Loucy (cell line): ENCODE data around the gene VAPB.

ENCODE experiments used
- CTCF ChIP-seq: fragments of 200-600 bp; sonication (generic); conservative IDR thresholded peaks from 2 replicates; pipeline ENCODE4 v1.5.1; 2014; ENCODE audit warnings: mild to moderate bottlenecking, antibody characterized with exemption, low read length
- EZH2phosphoT487 ChIP-seq: fragments of 200-600 bp; IDR thresholded peaks from 2 replicates; pipeline ENCODE4 v1.6.1; 2018; ENCODE audit warnings: antibody characterized with exemption, mild to moderate bottlenecking, moderate library complexity, borderline replicate concordance

- TF ChIP-seq CTCF (no peak), EZH2phosphoT487 (no peak)
Observed at GRCh38 chr20:58362206-58362516, 26.9 kb upstream of the VAPB start.
